ENCODE measurements around the gene IGSF21.

Gene IGSF21

GRCh38 chr1:18211764-18212163, 104.2 kb downstream of the IGSF21 start:
- TF ChIP-seq CTCF (IDR thresholded peaks at IDR 0.05; ENCODE audit: low read depth, low read length, poor library complexity, severe bottlenecking): no peak
- TF ChIP-seq EZH2phosphoT487 (IDR thresholded peaks at IDR 0.05; ENCODE audit: borderline replicate concordance, low read length): no peak
- H3K4me3 ChIP-seq (ENCODE audit: low read length): no peak overlapping the region
- no peaks in the 10 kb centered on the region for H4K20me1 ChIP-seq (ENCODE audit: control insufficient read depth, insufficient read depth, low read depth, low read length)
- H3K4me2 ChIP-seq (ENCODE audit: low read length): no peak overlapping the region
- H3K27ac ChIP-seq (ENCODE audit: low read depth, low read length): no peak overlapping the region
- no peaks in the 10 kb centered on the region for H3K9me2 ChIP-seq (replicated peaks; ENCODE audit: control insufficient read depth, low read length)
- no peaks in the 10 kb centered on the region for H3K4me1 ChIP-seq (ENCODE audit: control insufficient read depth, low read length)
- H3K79me2 ChIP-seq (ENCODE audit: control insufficient read depth, low read length): no peaks in the 10 kb centered on the region
- no peaks in the 10 kb centered on the region for H3F3A ChIP-seq (ENCODE audit: control insufficient read depth, insufficient read depth)
- no peaks in the 10 kb centered on the region for H3K36me3 ChIP-seq (ENCODE audit: control insufficient read depth, low read length)
- no peaks in the 10 kb centered on the region for H3K27me3 ChIP-seq (ENCODE audit: control insufficient read depth, low read length)
- H3K9me3 ChIP-seq (ENCODE audit: control insufficient read depth, insufficient read depth, low read length): no peaks in the 10 kb centered on the region

- no peaks in the 10 kb centered on the region for H3F3A ChIP-seq (ENCODE audit: control insufficient read depth, insufficient read depth)
- no peaks in the 10 kb centered on the region for H3K27me3 ChIP-seq (ENCODE audit: control insufficient read depth, low read length)
- H3K4me1 ChIP-seq (ENCODE audit: control insufficient read depth, low read length): no peaks in the 10 kb centered on the region
- H3K4me3 ChIP-seq (ENCODE audit: low read length): no peak overlapping the region
- H4K20me1 ChIP-seq (ENCODE audit: control insufficient read depth, insufficient read depth, low read depth, low read length): no peaks in the 10 kb centered on the region
- H3K27ac ChIP-seq (ENCODE audit: low read depth, low read length): no peak overlapping the region
- no peak for TF ChIP-seq EZH2phosphoT487 (IDR thresholded peaks at IDR 0.05; ENCODE audit: borderline replicate concordance, low read length)
- peak; percentile 68 for TF ChIP-seq CTCF (IDR thresholded peaks at IDR 0.05; ENCODE audit: low read depth, low read length, poor library complexity, severe bottlenecking)
- H3K4me2 ChIP-seq (ENCODE audit: low read length): no peak overlapping the region
- no peaks in the 10 kb centered on the region for H3K9me2 ChIP-seq (replicated peaks; ENCODE audit: control insufficient read depth, low read length)
- H3K36me3 ChIP-seq (ENCODE audit: control insufficient read depth, low read length): no peaks in the 10 kb centered on the region
- no peaks in the 10 kb centered on the region for H3K79me2 ChIP-seq (ENCODE audit: control insufficient read depth, low read length)
- H3K9me3 ChIP-seq (ENCODE audit: control insufficient read depth, insufficient read depth, low read length): no peaks in the 10 kb centered on the region
These were observed 109.9 kb downstream of the IGSF21 start for GRCh38 chr1:18217398-18218043.

- Histone ChIP-seq H3K4me3 (ENCODE audit: low read length) (no peak overlapping the region), H3K9me2 (replicated peaks; ENCODE audit: control insufficient read depth, low read length) (no peaks in the 10 kb centered on the region), H3F3A (ENCODE audit: control insufficient read depth, insufficient read depth) (no peaks in the 10 kb centered on the region), H3K27me3 (ENCODE audit: control insufficient read depth, low read length) (no peaks in the 10 kb centered on the region), H3K79me2 (ENCODE audit: control insufficient read depth, low read length) (no peaks in the 10 kb centered on the region), H3K4me1 (ENCODE audit: control insufficient read depth, low read length) (no peaks in the 10 kb centered on the region), H4K20me1 (ENCODE audit: control insufficient read depth, insufficient read depth, low read depth, low read length) (no peaks in the 10 kb centered on the region), H3K36me3 (ENCODE audit: control insufficient read depth, low read length) (no peaks in the 10 kb centered on the region), H3K4me2 (ENCODE audit: low read length) (no peak overlapping the region), H3K9me3 (ENCODE audit: control insufficient read depth, insufficient read depth, low read length) (peaks cover 15% of the 10 kb centered on the region), H3K27ac (ENCODE audit: low read depth, low read length) (no peak overlapping the region)
- TF ChIP-seq CTCF (IDR thresholded peaks at IDR 0.05; ENCODE audit: low read depth, low read length, poor library complexity, severe bottlenecking): no peak
- TF ChIP-seq EZH2phosphoT487 (IDR thresholded peaks at IDR 0.05; ENCODE audit: borderline replicate concordance, low read length): no peak
These were observed 122.0 kb downstream of the IGSF21 start for GRCh38 chr1:18229625-18230024.
